ENCODE results near the gene ZNF761.
"Not testable (repeated sequence)": the region's sequence is repeated elsewhere in the genome, so short reads cannot be mapped to it uniquely, and the experiment has no call there.

ZNF761 gene

DNA sequence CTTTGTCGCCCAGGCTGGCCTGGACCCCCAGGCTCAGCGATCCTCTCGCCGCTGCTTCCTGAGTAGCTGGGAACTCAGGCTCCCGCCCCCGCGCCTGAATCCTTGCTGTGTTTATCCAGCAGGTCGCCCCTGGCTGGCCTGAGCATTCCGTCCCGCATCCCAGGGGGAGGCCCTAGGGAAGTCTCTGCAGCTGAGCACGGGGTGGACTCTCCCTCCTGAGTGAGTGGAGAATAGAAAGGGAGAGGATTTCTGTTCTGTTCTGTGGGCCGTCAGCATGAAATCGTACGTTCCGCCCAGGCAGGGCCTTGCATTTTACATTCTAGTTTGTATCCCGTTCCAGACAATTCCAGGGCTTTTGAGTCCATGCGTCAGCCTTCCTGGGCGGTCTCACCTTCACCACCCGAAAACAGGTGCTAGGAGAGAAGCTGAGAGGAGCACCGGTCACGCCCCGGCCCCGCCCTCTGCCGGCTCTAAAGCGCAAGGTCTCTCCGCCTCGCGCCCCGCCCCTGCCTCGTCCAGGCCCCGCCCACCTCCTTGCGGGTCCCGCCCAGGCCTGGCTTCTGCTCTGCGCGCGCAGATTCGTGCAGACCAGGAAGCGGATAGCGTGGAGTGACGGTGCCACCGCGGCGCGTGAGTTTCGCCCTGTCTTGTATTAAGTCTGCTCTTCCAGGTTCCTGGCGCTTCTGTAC, at the start of gene ZNF761:
ZNF761 (plus strand) TSS at position 586 of the 689 bp plus-strand sequence. CDS start 15,285 bp downstream, outside the sequence.
- peak; percentile 97 for DNase-seq

DNA sequence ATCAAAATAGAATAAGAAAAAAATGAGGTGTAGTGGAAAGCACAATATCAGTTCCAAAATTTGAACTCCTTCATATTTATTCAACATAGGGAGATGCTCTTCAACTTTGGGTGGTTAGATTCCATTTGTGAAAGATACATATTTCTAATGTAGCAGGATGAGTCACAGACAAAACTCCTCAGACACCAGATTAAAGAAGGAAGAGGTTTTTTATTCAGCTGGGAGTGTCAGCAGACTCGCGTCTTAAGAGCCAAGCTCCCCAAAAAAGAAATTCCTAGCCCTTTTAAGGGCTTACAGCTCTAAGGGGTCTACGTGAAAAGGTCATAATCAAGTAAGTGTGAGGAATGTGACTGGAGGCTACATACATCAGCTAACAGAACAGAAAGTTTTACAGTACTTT, 43.6 kb upstream of the ZNF761 start:
- DNase-seq: no peak

DNA sequence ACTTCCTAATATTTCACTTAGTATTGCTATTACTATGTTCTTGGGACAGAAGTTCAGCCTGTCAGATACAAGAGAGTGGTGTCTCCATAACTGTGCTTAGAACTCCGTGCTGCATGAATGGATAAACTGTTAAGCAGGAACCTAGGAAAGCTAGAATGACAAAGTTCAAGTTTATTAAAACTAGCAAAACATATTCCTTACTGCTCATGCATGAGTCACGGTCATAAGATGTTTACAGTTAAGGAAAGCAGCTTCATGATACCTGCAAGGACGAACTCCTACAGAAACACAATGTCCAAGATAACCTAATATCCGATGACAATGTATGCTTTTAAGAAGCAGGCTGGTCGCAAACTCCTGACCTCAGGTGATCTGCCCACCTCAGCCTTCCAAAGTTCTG, 42.9 kb upstream of the ZNF761 start:
- DNase-seq: no peak

DNA sequence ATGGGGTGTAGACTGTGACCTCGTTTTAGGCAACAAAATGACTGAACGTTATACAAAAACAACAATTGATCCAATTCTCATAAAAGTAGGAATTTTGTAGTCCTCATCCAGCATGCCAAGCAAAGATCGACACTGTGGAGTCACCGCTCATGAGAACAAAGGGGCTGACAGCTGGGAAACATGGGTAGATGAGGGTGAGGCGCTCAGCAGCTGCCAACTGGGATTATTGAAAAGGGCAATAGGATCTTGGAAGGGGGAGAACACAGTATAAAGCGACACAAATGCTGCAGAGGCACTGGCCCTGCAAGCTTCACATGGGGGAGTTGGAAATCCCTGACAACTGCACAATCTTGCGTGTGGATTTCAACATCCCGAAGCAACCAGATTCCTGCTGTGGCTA, 42.2 kb upstream of the ZNF761 start:
- DNase-seq: no peak

DNA sequence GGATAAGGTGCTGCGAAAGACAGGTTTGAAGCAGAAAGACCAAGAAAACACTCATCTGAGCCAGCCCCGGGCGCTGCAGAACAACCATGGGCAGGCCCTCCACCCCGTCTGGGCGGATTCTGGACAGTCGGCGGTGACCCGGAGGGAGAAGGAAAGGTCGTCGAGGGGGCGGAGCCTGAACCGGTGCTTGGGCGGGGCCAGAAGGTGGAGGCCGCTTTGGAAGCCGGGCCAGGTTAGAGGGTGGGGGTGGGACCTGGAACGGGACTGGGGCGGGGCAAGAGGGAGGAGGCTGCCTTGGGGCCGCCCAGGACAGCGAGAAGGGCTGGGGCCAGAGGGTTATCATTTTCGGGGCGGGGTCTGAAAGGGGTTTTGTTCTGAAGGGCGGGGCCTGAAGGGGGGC, 41.8 kb upstream of the ZNF761 start:
- no peak for DNase-seq

DNA sequence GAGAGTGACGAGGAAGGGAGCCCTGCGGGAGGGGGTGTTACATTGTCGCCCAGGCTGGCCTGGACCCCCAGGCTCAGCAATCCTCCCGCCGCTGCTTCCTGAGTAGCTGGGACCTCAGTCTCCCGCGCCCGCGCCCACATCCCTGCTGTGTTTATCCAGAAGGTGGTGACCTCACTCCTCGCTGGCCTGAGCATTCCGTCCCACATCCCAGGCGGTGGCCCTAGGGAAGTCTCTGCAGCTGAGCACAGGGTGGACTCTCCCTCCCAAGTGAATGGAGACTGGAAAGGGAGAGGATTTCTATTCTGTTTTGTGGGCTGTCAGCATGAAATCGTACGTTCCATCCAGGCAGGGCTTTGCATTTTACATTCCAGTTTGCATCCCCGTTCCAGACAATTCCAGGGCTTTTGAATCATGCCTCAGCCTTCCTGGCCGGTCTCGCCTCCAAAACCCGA, 37.2 kb upstream of the ZNF761 start:
- DNase-seq: no peak

DNA sequence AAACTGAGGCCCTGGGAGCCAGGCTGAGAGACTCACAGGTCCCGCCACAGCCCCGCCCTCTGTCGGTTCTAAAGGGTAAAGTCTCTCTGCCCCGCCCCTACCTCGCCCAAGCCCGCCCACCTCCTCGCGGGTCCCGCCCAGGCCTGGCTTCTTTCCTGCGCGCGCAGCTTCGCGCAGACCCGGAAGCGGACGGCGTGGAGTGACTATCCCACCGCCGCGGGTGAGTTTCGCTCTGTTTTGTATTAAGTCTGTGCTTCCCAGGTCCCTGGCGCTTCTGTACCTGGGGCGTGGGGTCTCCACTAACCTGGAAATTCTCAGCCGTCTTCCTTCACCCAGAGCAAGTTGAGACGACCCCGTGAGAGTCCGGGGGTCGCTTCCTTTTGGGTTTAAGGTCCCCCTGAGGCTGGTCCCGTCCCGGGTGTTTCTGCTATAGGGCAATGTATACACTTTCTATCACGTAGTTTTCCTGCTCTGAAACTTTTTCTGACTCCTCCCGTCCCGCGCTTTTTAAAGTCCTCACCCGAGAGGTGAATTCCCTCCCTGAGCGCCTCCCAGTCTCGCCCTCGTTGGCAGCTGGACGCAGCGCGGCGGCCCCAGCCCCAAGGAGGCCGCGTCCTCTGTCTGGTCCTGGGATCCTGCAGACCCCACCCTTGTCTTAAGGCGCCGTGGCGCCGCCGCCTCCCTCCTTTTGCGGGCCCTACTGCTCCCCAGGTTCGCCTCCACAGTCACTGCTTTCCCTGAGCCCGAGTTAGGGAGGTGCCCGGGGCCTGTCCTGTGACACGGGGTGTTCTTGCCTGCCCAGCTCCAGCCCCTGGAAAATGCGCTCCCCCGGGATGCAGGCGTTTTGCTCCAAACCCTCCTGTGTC, 36.6 kb upstream of the ZNF761 start, which contains the start of gene ZNF765:
ZNF765 (plus strand) TSS at position 176 of the 866 bp plus-strand sequence. CDS start 2,867 bp downstream, outside the sequence.
- DNase-seq: peak; percentile 94

DNA sequence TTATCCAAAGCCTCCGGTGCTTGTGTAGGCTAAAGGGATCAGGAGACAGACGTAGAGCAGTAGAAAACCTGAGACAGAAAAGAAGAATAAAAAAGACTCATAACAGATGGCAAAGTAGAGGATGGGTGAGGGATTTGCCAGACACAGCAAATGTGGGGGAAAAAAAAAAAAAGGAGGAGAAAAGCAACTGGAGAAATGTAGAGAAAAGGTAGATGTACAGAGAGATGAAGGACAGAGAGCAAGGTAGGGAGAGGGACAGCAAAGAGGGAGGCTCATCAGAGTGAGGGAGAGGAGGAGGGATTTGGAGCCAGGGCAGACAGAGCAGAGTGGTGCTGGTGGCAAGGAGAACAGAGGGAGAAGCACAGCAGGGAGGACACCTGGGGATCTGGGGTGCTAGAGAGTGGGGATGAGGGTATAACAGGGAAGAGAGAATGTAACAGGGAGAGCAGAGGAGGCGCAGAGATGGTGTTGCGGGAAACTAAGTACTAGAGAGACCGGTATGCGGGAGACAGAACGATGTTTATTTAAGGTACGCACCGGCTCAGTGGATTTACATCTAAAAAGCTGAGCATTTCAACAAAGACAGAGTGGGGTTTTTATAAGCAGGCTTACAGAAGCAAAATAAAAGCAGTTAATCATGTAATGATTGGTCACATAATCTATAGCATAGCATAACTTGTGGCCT, 35.8 kb upstream of the ZNF761 start:
- DNase-seq: not testable (repeated sequence)

DNA sequence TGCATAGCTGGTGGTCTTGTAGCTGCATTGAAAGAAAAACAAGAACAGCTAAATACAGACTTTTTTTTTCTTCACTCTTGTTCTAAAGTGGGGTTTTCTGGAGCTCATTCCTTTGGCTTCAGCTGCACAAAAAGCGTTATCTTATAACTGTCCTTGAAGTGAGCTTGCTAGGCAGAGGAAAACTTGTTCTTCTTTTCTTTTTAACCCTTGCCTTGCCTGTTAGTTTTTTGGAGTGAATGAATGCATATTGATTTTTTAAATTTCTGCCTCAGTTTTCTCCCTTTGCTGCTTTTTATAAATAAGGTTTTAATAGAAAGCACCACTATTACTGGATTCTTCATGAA, 35.3 kb upstream of the ZNF761 start:
- DNase-seq: no peak

DNA sequence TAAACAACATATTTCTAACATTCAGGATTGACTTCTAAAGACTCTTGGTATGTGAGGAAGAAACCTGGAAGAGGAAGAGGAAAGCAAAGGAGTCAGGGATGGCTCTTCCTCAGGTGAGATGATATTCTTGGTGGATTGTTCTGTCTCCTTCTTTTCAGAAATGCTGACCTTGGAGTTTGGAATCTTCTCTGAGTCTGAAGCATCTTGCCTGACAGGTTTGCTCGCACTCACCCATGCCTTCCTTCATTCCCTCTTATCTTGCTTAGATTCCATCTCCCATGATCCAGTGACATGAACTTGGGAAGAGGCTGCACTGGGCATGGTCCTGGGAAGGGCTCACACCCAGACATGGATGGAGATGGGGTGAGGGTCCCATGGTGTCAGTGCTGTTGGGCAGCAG, 33.9 kb upstream of the ZNF761 start:
- DNase-seq: not testable (repeated sequence)

DNA sequence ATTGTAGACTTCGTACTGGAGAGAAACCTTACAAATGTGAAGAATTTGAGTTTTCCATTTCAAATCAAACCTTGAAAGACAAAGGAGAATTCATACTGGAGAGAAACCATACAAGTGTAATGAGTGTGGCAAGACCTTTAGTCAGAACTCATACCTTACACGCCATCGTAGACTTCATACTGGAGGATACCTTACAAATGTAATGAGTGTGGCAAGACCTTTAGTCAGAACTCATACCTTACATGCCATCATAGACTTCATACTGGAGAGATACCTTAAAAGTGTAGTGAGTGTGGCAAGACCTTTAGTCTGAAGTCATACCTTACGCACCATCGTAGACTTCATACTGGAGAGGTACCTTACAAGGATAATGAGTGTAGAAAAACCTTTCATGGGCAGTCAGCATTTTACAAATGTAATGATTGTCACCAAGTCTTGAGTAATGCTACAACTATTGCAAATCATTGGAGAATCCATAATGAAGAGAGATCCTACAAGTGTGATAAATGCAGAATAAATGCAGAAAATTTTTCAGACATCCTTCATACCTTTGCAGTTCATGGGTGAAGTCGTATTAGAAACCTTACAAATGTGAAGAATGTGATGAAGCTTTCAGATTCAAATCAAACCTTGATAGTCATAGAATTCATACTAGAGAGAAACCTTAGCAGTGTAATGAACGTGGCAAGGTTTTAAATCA, 22.1 kb upstream of the ZNF761 start:
- DNase-seq: no peak

DNA sequence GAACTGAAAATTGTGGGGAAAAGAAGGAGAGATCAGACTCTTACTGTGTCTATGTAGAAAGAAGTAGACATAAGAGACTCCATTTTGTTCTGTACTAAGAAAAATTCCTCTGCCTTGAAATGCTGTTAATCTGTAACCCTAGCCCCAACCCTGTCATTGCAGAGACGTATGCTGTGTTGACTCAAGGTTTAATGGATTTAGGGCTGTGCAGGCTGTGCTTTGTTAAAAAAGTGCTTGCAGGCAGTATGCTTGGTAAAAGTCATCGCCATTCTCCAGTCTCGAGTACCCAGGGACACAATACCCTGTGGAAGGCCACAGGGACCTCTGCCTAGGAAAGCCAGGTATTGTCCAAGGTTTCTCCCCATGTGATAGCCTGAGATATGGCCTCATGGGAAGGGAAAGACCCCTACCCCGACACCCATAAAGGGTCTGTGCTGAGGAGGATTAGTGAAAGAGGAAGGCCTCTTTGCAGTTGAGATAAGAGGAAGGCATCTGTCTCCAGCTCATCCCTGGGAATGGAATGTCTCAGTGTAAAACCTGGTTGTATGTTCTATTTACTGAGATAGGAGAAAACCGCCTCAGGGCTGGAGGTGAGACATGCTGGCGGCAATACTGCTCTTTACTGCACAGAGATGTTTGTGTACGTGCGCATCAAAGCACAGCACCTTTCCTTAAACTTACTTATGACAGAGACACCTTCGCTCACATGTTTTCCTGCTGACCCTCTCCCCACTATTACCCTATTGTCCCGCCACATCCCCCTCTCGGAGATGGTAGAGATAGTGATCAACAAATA, 11.1 kb upstream of the ZNF761 start:
- not testable (repeated sequence) for DNase-seq

DNA sequence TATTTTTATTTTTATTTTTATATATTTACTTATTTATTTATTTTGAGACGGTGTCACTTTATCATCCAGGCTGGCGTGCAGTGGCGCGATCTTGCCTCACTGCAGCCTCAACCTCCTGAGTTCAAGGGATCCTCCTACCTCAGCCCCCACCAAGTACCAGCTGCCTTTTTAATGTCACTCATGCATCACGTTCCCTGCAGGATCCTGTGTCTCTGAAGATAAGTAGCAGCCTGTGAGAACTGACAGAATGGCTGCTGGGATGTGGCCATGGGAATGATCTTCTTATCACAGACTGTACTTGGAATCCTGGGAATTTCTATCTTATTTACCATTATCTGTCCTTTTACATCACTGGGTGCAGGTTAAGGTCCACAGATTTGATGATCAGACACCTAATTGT, 9.2 kb upstream of the ZNF761 start:
- no peak for DNase-seq

DNA sequence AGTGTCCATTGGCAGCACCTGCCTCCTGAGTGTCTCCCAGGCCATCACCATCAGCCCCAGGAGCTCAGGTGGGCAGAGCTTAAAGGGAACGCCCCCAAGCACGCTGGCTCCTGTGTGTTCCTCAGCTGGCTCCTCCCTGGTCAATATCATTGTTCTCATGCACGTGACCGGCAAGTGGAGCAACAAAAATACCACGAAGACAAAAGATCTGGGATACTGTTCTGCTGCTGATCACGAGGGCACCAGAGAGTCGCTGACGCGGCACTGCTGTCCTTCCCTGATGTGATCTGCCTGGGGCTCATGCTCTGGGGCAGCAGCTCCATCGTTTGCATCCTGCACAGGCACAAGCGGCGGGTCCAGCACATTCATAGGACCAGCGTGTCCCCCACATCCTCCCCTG, 8.7 kb upstream of the ZNF761 start:
- peak; percentile 10 for DNase-seq

DNA sequence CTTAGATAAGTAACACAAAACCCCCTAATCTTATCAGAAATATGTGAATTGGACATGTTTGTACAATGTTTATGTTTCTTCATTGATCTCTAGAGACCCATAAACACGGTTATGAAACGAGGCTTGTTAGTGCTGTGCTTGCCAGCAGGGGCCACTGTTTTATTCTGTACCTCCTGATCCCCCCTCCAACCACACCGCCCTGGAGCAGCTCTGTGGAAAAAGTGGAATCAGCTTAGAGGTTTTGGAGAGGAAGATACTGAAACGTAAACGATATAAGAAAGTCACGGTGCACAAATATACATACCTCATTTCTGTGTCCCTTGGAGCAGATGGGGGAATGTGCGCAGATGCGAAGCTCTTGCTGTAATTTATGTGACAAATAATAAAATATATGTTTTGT, 8.1 kb upstream of the ZNF761 start:
- not testable (repeated sequence) for DNase-seq

DNA sequence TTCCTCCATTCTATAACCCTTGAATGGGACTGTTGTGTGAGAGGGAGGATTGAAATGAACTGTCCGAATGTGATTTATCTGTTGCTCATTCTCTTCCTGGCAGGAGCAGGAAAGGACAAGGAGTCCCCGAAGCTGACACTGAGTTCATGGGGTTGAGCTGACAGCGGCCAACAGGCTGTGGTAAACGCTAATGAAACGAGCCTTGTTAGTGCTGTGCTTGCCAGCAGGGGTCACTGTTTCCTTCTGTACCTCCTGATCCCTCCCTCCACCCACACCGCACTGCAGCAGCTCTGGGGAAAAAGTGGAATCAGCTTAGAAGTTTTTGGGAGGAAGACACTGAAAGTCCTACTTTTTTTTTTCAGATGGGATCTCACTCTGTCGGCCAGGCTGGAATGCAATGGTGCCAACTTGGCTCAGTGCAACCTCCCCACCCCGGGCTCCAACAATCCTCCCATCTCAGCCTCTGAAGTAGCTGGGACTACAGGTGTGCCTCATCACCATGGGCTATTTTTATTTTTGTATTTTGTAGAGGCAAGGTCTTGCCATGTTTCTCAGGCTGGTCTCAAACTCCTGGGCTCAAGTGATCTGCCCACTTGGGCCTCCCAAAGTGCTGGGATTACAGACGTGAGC, 6.7 kb upstream of the ZNF761 start:
- peak; percentile 48 for DNase-seq

DNA sequence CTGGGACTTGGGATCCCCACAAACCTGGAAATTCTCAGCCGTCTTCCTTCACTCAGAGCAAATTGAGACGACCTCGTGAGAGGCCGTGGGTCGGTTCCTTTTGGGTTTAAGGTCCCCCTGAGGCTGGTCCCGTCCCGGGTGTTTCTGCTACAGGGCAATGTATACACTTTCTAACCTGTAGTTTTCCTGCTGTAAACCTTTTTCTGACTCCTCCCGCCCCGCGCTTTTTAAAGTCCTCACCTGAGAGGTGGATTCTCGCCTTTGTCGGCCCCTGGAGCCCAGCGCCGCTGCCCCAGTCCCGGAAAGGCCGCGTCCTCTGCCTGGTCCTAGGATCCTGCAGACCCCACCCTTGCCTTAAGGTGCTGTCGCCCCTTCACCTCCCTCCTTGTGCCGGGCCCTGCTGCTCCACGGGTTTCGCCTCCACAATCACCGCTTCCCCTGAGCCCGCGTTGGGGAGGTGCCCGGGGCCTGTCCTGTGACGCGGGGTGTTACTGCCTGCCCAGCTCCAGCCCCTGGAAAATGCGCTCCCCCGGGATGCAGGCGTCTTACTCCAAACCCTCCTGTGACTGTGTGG, 391 bp downstream of the ZNF761 start:
- no peak for DNase-seq

DNA sequence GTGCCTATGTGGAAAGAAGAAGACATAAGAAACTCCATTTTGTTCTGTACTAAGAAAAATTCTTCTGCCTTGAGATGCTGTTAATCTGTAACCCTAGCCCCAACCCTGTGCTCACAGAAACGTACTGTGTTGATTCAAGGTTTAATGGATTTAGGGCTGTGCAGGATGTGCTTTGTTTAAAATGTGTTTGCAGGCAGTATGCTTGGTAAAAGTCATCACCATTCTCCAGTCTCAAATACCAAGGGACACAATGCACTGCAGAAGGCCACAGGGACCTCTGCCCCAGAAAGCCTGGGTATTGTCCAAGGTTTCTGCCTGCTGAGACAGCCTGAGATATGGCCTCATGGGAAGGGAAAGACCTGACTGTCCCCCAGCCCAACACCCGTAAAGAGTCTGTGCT, 12.0 kb downstream of the ZNF761 start:
- not testable (repeated sequence) for DNase-seq

DNA sequence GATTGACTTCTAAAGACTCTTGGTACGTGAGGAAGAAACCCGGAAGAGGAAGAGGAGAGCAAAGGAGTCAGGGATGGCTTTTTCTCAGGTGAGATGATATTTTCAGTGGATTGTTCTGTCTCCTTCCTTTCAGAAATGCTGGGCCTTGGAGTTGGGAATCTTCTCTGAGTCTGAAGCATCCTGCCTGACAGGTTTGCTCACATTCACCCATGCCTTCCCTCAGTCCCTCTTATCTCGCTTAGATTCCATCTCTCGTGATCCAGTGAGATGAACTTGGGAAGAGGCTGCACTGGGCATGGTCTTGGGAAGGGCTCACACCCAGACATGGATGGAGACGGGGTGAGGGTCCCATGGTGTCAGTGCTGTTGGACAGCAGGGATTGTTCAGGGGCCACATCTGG, 15.4 kb downstream of the ZNF761 start:
- DNase-seq: not testable (repeated sequence)

DNA sequence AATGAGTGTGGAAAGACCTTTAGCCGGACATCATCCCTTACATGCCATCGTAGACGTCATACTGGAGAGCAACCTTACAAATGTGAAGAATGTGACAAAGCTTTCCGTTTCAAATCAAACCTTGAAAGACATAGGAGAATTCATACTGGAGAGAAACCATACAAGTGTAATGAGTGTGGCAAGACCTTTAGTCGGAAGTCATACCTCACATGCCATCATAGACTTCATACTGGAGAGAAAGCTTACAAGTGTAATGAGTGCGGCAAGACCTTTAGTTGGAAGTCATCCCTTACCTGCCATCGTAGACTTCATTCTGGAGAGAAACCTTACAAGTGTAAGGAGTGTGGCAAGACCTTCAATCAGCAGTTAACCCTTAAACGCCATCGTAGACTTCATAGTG, 24.0 kb downstream of the ZNF761 start:
- DNase-seq: no peak

DNA sequence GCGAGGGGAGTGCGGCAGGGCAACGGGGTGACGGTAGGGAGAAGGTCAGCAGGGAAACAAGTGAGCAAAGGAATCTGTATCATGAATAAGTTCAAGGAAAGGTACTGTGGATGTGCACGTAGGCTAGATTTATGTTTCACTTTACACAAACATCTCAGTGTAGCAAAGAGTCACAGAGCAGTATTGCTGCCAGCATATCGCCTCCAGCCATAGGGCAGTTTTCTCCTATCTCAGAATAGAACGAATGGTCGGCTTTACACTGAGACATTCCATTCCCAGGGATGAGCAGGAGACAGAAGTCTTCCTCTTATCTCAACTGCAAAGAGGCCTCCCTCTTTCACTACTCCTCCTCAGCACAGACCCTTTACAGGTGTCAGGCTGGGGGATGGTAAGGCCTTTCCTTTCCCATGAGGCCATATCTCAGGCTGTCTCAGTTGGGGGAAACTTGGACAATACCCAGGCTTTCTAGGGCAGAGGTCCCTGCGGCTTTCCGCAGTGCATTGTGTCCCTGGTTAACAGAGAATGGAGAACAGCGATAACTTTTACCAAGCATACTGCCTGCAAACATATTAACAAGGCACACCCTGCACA, 28.4 kb downstream of the ZNF761 start:
- DNase-seq: not testable (repeated sequence)

Data from NCI-H1105 (cell line).